GM18508 (cell line): ENCODE data around the gene DEPP1.
"Not testable (repeated sequence)": the region's sequence is repeated elsewhere in the genome, so short reads cannot be mapped to it uniquely, and the experiment has no call there.

Source experiments
- ATAC-seq: cut with Tn5 transposase; IDR thresholded peaks from one replicate; pipeline ENCODE4 v1.9.1; 2021; ENCODE audit warnings: moderate number of reproducible peaks; ENCODE audit not compliant: insufficient read depth, unreplicated experiment

DEPP1 gene

GRCh38 chr10:44978570-44979280, at the start of gene DEPP1:
Gene DEPP1, minus strand, starts transcription at chr10:44978809. Its CDS starts 779 bp downstream, at chr10:44978030.
- ATAC-seq = no peak

GRCh38 chr10:45023426-45023825, 44.8 kb upstream of the DEPP1 start:
- ATAC-seq = no peak

DNA sequence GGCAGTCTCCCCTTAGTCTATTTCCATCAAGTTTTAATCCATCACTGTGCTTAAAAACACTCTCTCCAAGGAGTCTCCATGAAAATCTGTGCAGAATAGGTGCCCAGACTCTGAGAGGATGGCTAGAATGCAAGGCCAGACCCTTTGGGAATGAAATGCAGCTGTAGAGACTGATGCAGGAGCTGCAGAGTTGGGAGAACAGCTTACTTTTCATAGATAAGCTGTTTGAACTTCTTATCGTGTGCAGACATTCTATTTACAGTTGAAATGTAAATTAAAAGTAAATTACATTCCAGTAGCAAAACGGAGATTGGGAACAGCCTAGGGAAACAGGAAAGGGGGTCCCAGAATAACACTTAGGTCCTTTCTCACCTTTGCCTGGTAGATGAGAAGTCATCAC, 37.0 kb upstream of the DEPP1 start:
- no peak for ATAC-seq

DNA sequence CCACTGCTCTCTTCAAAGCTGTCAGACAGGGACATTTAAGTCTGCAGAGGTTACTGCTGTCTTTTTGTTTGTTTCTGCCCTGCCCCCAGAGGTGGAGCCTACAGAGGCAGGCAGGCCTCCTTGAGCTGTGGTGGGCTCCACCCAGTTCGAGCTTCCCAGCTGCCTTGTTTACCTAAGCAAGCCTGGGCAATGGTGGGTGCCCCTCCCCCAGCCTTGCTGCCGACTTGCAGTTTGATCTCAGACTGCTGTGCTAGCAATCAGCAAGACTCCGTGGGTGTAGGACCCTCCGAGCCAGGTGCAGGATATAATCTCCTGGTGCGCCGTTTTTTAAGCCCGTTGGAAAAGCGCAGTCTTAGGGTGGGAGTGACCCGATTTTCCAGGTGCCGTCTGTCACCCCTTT, 35.9 kb upstream of the DEPP1 start:
- ATAC-seq = not testable (repeated sequence)

DNA sequence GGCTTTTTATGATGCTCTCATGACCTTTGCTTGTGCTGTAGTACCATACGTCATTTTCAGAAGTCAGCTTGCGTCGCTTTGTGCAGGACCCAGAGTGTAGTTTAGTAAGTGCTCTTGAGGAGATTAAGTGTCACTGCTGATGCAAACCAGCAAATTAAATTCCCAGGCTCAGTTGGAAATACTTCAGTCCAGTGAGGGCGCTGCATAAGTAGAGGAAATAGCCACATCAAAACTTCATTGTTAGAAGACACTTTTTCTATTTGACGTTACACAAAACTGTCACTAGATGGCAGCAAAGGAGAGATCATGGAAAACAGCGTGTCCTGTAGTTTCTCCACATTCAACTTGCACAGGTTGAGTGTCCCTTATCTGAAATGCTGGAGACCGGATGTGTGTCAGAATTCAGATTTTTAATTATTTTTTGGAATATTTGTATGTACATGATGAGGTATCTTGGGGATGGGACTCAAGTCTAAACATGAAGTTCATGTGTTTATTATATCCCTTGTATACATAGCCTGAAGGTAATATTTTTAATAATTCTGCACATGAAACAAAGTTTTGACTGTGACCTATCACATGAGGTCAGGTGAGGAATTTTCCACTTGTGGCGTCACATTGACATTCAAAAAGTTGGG, 30.0 kb upstream of the DEPP1 start:
- peak; percentile 78 for ATAC-seq

DNA sequence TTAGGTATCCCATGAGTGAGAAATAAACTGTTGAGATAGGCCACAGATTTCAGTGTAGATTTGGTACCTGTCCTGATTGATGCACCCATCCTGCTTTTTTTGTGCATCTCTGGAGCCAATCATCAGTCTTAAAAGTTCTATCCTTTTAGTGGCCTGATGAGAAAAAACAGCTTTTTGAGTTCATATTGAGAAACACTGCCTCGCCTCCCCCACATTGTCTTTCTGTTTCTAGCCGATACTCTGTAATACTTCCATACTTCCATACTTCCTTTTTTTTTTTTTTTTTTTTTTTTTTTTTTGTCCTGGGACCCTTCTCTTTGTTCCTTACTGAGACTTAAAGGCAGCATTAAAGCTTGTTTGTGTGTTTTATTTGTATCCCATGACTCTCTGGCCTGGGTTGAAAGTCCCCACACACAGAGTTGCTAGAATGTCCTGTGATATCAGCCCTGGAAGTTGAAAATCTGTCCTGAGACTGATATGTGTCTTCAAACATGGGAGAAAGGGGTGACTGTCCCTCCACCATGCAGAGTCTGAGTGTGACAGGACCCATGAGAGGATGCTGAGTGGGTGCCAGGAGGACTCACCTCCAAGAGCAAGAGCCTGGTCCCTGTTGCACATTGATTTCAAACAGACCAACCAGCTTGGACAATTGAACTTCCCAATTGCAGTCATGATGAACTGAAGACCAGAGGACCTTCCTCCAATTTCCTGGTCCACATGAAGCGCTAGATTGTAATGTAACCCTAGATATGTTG, 27.8 kb upstream of the DEPP1 start:
- ATAC-seq = no peak

- ATAC-seq = no peak
These were observed 26.7 kb upstream of the DEPP1 start for GRCh38 chr10:45005284-45005683.

GRCh38 chr10:45004661-45005060, 26.1 kb upstream of the DEPP1 start:
- no peak for ATAC-seq

GRCh38 chr10:45003432-45004000, 24.9 kb upstream of the DEPP1 start:
- ATAC-seq = no peak

GRCh38 chr10:45001381-45002148, 23.0 kb upstream of the DEPP1 start:
- ATAC-seq = peak; percentile 67

DNA sequence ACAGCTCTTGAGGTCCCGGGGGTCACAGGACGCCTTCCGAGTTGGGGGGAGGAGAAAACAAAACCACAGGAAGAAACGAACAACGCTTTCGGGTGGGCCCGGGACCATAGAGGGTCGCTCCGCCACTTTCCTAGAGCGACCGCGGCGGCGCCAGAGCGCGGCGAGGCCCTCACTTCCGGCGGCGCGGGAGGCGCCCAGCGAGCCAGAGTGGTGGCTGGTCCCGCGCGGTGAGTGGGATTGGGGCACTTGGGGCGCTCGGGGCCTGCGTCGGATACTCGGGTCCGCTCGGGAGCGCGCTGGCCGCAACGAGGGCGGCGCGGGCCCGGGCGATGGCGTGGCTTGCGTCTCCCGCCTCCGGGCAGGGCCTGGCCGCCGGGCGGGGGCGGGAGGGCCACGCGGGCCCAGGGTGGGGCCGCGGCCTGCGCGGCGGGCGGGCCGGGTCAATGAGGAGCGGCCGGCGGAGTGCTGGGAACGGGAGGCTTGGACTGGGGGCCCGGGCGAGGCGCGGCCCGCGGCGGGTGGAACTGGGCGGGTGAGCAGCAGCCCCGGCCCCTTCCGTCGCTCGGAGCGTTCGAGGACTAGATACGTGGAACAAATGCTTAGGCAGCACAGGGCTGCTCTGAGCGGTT, 22.3 kb upstream of the DEPP1 start, which contains the start of gene ZNF22:
ZNF22 (plus strand) TSS at position 172 of the 629 bp plus-strand sequence. CDS start 2,446 bp downstream, outside the sequence.
- peak; percentile 32 for ATAC-seq

- no peak for ATAC-seq
These were observed 21.6 kb upstream of the DEPP1 start for GRCh38 chr10:45000138-45000751.

DNA sequence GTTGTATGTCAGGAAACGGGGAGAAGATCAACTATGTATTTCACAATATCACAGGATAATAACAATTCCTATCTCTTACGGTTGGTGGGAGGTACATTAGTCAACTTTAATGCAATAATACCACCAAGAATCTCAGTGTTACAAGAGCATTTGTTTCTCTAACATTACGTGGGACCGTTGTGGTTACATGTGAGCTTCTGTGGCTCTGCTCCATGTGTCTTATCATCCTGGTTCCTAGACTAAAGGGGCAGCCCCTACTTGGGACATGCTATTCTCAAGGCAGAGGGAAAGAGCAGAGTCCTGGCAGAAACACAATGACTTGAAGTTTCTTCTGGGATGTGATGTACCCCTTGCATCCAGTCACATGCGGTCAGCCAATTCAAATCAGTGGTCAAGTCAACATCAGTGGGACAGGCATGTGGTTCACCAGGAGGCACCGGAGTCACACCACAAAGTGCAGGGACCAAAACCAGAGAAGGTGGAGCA, 19.6 kb upstream of the DEPP1 start:
- ATAC-seq = no peak

GRCh38 chr10:44997105-44997748, 18.6 kb upstream of the DEPP1 start:
- no peak for ATAC-seq

- no peak for ATAC-seq
These were observed 17.5 kb upstream of the DEPP1 start for GRCh38 chr10:44995914-44996669.

GRCh38 chr10:44995581-44995913, 16.9 kb upstream of the DEPP1 start:
- no peak for ATAC-seq

DNA sequence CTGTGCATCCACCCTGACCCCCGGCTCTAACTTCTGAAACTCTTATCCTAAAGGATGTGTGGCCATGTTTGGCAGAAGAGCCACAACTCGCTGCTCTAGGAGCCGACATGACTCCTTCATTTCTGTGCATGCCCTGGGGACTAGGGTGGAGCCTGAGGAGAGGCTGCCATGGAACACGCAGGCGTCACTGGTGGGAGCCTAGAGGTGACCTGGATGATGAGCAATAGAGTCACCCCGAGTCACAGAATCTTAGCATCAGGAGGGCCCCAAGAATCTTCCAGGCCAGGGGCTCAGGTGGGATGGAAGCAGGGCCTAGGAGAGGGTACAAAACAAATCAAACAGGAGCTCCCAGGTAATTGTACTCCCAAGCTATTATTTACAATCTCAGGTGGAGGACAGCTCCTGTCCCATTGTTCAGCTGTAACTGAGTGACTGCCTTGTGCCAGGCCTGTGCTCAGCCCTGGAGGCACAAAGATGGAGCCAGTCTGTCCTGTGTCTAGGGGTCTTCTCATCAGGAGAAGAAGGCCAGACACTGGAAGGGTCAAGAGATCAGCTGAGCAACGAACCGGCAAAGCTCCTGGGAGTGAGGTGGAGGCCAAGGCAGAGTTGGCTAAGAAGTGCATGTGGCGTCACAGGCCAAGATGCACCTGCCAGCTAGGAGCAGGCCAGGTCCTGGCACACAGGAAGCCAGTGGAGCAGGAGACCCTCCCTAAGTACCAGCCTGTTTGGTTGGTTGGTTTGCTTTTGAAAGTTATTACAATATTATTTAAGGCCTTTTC, 16.3 kb upstream of the DEPP1 start:
- ATAC-seq = no peak
